ENCODE data around the gene CADPS2.

GRCh38 chr7:122604251-122604650, 282.0 kb downstream of the CADPS2 start:
- TF ChIP-seq CTCF (IDR thresholded peaks at IDR 0.05; ENCODE audit: low read length) (no peak), EZH2 (optimal IDR thresholded peaks at IDR 0.05; ENCODE audit: low read depth, low read length) (no peak)

Measured in MM.1S (cell line).